ENCODE results near the gene ZNF185.

GRCh38 chrX:152930516-152930915 is 32.6 kb downstream of the ZNF185 start:
- TF ChIP-seq CTCF (IDR thresholded peaks at IDR 0.05; ENCODE audit: extremely low read depth in 1 of 2, insufficient read depth in 1 of 2, low read depth in 1 of 2, low read length in 2 of 2) (no peak), MYC (IDR thresholded peaks at IDR 0.05; ENCODE audit: low read depth, low read length) (no peak), FOS (IDR thresholded peaks at IDR 0.05; ENCODE audit: borderline replicate concordance, insufficient read depth, low read length) (no peak), POLR2A (IDR thresholded peaks at IDR 0.05; ENCODE audit: low read depth, low read length) (no peak), POLR2AphosphoS5 (IDR thresholded peaks at IDR 0.05; ENCODE audit: insufficient read depth, low read depth, low read length) (no peak), EZH2 (IDR thresholded peaks at IDR 0.05; ENCODE audit: borderline replicate concordance, low read depth, low read length, severe bottlenecking) (no peak), GATA2 (IDR thresholded peaks at IDR 0.05; ENCODE audit: insufficient read depth, insufficient read length, low read depth, low read length) (no peak), MAX (IDR thresholded peaks at IDR 0.05; ENCODE audit: insufficient read depth, insufficient read length) (no peak)

Measured in endothelial cell of umbilical vein (primary cell).